HCT116 (cell line): ENCODE measurements around the gene CCDC54.

Experiments used
- CTCF ChIP-seq, 3 experiments: fragments of 200-600 bp in 1 of 3; sonication (generic) in 1 of 3; IDR thresholded peaks in 2 of 3; conservative IDR thresholded peaks in 1 of 3; 2 replicates each; pipeline ENCODE4 v1.5.1; 2012 to 2017; ENCODE audit warnings: low read depth in 2 of 3, low read length in 2 of 3, antibody characterized with exemption in 1 of 3, borderline replicate concordance in 1 of 3, control low read depth in 1 of 3, mild to moderate bottlenecking in 1 of 3, mixed read lengths in 1 of 3, mixed run types in 1 of 3, moderate library complexity in 1 of 3; ENCODE audit not compliant: insufficient read depth in 1 of 3
- FOSL1 ChIP-seq: IDR thresholded peaks from 2 replicates; pipeline ENCODE4 v1.6.1; 2012; ENCODE audit warnings: low read depth
- YY1 ChIP-seq: IDR thresholded peaks from 2 replicates; pipeline ENCODE4 v1.6.1; 2011; ENCODE audit warnings: low read length, low read depth, moderate library complexity, mild to moderate bottlenecking; ENCODE audit not compliant: insufficient replicate concordance; ENCODE audit errors: extremely low read depth

GRCh38 chr3:107425033-107425432, 47.8 kb downstream of the CCDC54 start:
- TF ChIP-seq FOSL1 (no peak), YY1 (no peak), CTCF (IDR thresholded peaks at IDR 0.05 in 2 of 3, conservative IDR thresholded peaks at IDR 0.05 in 1 of 3; ENCODE audit: borderline replicate concordance in 1 of 3, insufficient read depth in 1 of 3, low read depth in 2 of 3, low read length in 2 of 3) (no peak)
